ENCODE data around the gene HOGA1.
"Not testable (repeated sequence)": the region's sequence is repeated elsewhere in the genome, so short reads cannot be mapped to it uniquely, and the experiment has no call there.

Gene HOGA1

DNA sequence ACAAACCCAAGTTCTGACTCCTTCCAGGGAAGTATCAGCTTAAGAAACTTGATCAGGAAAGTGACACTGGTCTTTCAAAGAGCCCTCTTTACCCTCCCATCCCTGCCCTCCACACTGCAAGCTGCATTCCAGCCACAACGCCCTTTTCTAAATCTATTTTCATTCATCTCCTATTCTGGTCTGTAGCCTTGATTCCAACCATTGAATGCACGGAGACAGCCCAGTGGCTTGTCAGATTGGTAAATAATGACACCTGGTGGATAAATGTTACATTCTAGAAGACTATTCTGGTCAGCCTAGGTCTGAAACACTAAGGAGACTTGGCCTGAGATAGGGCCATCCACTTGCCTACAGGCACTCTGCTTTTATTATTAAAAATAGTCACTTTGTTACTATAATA lies 28.2 kb downstream of the HOGA1 start:
- DNase-seq = no peak

DNA sequence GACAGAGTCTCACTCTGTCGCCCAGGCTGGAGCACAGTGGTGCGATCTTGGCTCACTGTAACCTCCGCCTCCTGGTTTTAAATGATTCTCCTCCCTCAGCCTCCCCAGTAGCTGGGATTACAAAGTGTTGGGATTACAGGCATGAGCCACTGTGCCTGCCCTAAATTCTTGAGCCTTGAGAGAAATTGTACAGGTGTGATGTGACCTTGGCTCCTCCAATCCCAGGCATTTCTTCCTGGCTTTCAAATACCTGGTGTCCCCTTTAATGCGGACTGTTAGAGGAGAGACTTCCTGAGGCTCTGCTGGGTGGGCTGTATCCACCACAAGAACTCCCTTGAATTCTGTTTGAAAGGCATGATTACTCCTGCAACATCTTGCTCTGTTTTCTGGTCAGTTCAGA lies 34.1 kb downstream of the HOGA1 start:
- no peak for DNase-seq

DNA sequence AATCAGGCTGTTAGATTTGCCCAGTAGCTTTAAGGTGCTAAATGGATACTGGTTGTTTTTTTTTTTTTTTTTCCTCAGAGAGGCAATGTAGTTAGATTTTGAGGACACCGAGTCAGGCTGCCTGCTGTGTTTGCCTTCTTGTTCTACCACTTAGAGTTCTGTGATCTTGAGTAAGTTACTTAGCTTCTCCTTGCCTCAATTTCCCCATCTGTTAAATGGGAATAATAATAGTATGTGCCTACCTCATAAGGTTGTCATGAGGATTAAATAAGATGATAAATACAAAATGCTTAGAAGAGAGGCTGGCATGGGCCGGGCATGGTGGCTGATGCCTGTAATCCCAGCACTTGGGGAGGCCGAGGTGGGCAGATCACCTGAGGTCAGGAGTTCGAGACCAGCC lies 34.5 kb downstream of the HOGA1 start:
- DNase-seq = no peak

DNA sequence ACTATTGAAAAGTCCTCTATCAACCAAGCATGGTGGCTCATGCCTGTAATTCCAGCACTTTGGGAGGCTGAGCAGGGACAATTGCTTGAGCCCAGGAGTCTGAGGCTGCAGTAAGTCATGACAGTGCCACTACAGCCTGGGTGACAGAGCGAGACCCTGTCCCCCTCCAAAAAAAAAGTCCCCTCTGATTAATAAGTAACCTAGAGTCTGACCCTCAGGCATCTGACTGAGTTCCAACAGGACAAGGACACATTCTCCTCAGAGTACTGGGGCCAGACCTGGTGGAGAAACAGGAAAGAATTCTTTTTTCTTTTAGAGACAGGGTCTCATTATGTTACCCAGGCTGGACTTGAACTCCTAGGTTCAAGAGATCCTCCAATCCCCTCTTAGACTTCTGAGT lies 39.1 kb downstream of the HOGA1 start:
- no peak for DNase-seq

DNA sequence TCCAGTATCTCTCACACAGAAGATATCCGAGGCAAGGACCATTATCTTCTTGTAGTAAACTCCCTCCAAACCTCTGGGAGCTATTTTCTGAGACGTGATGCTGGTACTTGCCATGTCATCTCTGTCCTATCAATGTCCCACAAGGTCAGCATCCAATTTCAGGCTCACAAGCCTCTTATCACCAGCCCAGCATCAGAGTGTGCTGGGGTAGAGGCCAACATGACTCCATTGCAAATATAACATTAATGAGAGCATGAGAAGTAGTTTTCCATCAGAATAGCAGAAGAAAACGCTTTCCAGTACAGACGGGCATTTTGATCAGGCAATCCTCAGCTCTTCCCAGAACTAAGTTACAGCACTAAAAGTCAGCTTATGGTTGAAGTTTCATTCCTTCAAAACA lies 43.5 kb downstream of the HOGA1 start:
- no peak for DNase-seq

DNA sequence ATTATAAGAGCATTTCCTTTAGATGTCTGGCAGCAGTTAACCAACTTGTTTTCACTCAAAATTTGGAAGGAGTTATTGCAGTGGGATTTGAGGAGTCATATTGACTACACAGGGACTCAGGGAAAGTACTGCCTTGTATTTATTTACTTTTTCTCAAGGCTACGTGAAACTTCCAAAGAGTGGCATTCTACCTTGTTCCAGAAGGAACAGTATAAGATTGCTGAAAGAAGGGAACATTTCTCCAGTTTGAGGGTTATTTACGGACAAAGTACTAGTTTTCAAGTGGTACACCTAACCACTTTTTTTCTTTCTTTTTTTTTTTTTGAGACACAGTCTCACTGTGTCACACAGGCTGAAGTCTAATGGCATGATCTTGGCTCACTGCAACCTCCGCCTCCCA lies 44.0 kb downstream of the HOGA1 start:
- DNase-seq = no peak

DNA sequence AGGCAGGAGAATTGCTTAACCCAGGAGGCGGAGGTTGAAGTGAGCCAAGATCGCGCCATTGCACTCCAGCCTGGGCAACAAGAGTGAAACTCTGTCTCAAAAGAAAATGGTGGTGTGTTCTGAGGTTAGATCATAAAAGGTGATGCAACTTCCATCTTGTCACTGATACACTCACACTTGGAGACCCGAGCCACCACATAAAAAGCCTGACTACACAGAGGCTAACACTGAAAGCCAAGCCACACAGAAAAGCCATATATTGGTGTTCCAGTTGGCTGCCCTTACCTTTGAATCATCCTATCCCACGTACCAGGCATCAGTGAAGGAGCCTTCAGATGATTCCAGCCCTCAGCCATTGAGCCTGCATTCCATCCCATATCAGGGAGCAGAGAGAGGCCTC lies 45.1 kb downstream of the HOGA1 start:
- no peak for DNase-seq

DNA sequence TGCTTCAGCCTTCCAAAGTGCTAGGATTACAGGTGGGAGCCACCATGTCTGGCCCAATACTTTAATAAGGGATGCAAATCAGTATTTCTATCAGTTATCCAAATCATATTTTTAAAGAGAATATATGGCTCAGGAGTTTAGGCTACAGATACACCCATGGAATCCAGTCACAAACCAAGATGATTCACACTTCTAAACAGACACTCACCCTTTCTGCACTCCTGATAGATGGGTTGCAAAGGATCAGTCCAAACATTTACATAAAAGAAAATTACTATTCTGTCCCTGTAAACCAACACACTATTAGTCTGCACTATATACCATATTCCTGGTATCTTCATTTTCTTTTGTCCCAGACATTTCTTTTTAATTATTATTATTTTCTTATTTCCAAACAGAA lies 46.9 kb downstream of the HOGA1 start:
- no peak for DNase-seq

DNA sequence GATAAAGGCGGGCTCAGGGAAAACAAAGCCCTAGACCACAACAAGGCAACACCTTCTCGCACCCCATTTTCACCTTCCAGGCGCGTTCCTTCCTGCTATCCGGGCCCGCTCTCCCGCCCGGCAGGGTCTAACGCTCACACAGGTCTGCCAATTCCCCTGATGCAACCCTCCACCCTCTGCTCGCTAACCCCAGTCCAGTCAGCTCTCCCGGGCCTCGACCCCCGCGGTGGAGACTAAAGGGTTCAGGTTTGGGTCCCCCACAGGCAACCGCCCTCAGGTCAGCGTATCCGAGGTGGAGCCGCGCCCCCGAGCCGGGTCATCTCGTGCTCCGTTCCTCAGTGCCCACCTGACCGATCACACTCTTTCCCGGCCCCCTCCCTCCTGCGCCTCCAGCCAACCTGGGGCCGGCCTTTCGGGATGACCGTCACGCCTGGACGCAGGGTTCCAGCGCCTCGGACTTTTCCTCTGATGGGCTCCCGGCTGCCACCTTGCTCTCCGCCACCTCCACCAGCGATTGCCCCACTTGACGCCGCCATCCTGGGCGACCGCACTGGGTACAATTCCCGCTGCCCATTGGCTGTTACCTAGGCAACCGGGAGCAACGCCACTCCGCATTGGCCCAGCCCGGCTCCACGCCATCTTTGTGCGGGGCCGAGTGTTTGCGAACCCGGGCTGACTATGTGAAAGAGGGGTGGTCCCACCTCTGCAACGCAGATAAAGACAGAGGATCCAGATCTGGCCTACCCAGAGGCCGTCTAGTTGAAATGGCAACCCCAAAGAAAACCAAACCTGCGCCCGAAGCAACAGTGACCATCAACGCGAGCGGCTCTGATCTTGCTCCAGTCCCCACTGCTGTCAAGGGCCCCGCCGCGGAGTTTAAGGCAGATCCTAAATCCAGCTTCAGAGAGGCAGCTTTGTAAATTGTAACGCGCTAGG lies 49.0 kb downstream of the HOGA1 start, which contains the start of gene MORN4:
TSS of gene MORN4 (minus strand) at position 552 of the 936 bp plus-strand sequence. CDS start 13,847 bp downstream, outside the sequence.
- DNase-seq = peak; percentile 93

DNA sequence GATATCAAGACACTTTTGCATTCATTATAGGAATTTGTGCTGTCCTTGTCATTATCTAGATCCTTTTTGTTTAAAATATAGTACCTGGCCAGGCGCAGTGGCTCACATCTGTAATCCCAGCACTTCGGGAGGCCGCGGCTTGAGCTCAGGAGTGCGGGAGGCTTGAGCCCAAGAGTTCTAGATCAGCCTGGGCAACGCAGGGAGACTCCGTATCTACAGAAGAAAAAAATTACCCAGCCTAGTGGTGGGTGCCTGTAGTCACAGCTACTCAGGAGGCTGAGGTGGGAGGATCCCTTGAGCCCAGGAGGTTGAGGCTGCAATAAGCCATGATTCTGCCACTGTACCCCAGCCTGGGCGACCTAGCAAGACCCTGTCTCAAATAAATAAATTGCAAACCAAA lies 49.7 kb downstream of the HOGA1 start:
- peak; percentile 41 for DNase-seq

DNA sequence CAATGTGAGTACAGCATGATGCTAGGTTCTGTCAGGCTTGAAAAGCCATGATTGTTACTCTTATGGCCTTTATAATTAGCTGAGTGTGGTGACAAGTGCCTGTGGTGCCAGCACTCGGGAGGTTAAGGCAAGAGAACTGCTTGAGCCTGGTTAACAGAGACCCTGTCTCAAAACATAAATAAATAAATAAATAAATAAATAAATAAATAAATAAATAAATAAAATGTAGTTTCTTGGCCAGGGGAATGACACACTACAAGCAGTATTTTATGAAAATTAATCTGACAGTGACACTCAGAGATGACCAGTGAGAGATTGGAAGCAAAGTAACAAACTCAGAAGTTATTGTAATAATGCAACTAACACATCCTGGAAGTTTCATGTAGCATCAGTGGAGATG lies 51.4 kb downstream of the HOGA1 start:
- DNase-seq = no peak

DNA sequence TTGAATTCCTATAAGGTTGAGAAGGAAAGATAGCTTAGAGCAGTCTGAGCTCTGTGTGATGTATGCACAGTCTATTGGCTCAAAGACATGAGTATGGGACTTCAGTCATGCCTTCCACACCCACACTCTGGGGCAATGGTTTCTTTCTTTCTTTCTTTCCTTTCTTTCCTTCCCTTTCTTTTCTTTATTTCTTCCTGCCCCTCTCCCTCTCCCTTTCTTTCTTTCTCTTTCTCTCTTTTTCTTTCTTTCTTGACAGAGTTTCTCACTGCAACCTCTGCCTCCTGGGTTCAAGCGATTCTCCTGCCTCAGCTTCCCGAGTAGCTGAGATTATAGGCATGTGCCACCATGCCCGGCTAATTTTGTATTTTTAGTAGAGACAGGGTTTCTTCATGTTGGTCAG lies 54.9 kb downstream of the HOGA1 start:
- not testable (repeated sequence) for DNase-seq

DNA sequence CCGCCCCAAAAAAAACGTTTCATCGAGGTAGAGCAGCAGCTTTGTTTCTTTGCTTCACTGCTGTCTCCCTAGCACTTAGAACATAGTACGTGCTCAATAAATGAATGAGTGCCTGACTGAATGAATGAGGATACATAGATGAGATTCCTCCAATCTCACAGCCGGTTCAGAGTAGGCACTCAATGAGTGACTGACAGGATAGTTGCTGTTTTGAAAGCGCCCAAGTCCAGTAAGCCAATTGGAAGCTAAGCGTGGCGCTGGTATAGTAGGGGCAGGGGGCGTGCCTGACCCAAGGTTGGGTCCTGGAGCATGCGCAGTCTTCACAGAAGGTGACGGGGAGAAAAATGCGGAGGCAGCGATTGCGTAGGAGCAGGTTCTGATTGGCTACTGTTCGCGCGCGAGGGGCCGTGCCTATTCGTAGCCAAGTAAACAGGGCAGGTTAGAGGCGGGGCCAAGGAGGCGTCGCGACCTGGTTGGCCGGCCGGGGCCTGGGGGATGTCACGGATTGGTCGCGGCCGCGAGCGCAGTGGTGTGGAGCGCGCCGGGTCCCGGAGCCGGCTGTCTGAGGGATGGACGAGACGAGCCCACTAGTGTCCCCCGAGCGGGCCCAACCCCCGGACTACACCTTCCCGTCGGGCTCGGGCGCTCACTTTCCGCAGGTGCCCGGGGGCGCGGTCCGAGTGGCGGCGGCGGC lies 56.1 kb downstream of the HOGA1 start, which contains the start of gene PI4K2A:
TSS of gene PI4K2A (plus strand) at position 498 of the 694 bp plus-strand sequence. CDS start at position 570, 72 bp downstream.
- peak; percentile 100 for DNase-seq

DNA sequence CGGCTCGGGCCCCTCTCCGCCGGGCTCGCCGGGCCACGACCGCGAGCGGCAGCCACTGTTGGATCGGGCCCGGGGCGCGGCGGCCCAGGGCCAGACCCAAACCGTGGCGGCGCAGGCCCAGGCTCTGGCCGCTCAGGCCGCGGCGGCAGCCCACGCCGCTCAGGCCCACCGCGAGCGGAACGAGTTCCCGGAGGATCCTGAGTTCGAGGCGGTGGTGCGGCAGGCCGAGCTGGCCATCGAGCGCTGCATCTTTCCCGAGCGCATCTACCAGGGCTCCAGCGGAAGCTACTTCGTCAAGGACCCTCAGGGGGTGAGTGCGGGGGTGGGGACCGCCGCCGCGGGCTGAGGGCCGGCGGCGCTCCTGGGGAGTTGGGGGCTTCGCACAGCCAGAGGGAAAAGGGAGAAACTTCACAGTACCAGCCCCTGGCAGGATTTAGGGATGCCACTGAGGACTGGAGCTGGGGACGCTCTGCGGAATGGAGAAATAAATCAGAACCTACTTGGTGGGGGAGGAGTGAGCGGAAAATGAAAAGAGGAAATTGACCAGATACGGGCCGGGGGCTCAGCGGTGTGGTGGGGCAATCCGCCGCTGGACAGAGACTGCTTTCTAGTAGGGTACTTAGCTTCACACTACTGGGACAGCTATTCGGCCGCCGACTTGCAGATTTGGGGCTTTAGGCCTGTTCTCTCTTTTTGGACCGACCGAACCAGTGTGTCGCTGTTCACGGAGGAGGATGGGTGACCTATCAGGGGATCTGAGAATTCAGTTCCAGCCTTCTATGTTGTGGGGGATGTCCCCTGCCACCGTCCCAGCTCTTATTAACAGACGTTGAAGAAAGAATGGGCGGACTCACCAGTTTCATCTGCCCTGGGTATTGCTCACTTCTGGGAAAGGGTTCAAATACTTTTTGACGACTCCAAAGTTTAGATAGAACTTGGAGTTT lies 57.0 kb downstream of the HOGA1 start:
- peak; percentile 35 for DNase-seq

DNA sequence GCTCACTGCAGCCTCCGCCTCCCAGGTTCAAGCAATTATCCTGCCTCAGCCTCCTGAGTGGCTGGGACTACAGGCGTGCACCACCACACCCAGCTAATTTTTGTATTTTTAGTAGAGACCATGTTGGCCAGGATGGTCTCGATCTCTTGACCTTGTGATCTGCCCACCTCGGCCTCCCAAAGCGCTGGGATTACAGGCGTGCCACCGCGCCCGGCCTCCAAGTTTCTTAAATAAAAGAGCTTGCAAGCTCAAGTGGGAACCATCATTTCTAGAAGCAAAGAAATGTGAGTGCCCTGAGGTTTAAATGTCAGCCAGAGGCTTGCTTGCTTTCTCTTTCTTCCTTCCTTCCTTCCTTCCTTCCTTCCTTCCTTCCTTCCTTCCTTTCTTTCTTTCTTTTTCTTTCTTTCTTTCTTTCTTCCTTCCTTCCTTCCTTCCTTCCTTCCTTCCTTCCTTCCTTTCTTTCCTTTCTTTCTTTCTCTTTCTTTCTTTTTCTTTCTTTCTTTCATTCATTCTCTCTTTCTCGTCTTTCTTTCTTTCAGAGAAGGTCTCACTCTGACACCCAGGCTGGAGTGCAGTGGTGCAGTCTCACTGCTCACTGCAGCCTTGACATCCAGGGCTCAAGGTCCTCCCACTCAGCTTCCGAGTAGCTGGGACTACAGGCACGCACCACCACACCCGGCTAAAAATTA lies 58.4 kb downstream of the HOGA1 start:
- DNase-seq = not testable (repeated sequence)

DNA sequence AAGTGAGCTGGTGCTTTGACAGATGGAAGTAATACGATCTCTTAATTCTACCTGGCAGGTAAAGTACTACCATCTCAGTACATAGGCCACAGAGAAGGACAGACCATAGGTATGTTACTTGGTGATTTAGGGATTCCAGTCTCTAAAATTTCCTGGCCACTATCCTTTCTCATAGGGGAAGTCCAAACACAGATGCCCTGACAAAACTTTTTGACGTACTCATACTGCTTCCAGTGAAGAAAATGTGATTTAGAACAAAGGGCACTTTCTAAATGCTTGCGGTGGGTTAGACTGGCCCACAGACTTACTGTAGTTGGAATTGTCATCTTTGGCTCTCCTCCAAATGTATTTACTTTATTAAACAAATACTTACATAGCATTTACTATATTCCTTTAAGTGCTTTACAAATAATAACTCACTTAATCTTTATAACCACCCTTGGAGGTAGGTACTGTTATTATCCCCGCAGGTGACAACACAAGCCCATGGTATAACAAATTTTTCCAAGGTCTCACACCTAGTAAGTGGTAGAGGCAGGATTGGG lies 59.3 kb downstream of the HOGA1 start:
- no peak for DNase-seq

DNA sequence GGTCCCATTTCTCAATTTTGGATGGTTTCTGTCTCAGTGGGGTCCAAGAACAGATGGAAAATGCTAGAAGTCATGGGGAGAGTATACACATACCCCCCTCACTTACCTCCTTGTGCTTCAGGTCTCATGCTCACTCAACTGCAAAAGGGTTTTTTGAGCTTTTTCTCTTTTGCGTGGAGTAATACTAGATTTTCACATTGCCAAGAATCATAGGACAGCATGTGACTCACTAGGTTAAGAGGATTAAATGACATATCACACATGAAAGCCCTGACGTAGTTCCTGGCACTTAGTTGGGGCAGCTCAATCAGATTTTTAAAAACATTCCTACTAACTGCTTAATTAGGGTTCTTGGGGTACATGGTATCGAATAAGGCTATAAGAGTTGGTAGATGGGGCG lies 60.7 kb downstream of the HOGA1 start:
- DNase-seq = no peak

DNA sequence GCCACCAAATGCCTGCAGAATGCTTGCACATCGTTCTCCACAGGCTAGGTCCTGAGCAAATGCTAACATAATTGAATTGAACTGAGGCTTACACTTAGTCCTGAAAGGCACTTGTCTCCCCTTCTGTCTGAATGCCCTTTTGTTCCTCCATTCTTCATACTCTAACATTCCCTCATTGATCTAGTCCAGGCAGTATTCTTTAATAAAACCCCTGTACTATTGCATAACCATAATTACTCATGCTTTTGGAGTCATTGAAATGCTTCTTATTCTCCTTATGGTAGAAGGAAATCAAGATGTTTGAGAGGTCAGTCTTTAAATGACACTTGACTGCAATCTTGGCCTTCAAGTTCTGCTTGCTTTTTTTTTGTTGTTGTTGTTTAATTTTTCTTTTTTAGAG lies 63.4 kb downstream of the HOGA1 start:
- DNase-seq = no peak

DNA sequence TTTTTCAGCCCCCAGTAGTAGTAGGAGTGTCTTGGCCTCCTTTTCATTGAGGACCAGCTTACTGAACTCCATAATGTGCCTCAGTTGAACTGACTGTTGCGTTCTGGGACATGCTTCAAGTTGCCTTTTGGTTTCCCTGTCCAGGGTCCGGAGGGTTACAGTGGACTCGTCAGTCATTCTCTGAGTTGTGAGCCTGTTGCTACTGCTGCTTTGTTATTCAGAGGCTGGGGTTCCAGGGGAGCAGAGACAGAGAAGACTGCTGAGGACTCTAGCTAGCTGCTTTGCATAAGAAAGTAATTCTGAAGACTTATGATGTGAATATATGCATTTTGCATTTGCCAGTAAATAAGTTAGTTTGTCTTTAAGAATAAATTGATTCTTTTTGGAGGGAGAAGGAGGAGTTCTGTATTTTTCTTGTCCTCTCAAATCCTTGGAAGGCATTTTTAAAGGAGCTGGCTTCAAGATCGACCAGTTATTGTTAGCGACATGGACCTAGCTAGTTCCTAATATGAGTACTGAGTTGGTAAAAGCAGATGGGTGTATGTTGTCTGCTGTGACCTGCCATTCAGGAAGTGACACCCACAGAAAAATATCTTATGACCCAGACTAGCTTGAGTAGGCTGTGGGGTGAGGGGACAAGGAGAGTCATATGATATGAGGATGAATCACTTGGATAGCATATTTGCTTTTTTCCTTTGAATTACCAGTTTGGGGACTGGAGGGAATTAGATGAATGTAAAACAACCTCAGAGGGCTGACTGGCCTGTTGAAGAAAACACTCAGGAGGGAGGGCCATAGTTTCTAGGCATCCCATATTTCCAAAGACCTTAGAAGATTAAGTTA lies 64.6 kb downstream of the HOGA1 start:
- peak; percentile 54 for DNase-seq

DNA sequence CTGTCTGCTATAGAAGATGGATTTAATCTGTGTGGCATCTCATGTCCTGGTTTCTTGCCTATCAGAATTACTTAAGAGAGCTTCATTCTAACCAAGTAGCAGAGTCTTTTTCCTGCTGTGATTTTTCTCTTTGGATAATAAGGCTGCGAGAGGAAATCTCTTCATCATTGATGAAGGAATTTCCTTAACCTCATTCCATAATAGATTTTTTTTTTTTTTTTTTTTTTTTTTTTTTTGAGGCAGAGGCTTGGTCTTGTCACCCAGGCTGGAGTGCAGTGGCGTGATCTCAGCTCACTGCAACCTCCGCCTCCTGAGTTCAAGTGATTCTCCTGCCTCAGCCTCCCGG lies 65.2 kb downstream of the HOGA1 start:
- DNase-seq = not testable (repeated sequence)

DNA sequence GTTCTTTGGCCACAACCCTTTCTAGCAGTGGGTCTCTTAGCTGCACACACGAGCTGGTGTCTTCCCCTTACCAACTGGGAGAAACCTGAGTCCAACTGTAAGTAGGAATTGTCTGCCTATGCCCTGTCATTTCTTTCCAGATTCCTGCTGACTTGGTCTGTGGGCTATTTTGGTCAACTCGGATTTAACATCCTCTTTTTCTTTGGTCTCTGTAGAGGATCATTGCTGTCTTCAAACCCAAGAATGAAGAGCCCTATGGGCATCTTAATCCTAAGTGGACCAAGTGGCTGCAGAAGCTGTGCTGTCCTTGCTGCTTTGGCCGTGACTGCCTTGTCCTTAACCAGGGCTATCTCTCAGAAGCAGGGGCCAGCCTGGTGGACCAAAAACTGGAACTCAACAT lies 66.5 kb downstream of the HOGA1 start:
- no peak for DNase-seq
